ENCODE results near the gene CAD.

GRCh38 chr2:27201675-27202074, 15.5 kb upstream of the CAD start:
- TF ChIP-seq, protein P1, sequence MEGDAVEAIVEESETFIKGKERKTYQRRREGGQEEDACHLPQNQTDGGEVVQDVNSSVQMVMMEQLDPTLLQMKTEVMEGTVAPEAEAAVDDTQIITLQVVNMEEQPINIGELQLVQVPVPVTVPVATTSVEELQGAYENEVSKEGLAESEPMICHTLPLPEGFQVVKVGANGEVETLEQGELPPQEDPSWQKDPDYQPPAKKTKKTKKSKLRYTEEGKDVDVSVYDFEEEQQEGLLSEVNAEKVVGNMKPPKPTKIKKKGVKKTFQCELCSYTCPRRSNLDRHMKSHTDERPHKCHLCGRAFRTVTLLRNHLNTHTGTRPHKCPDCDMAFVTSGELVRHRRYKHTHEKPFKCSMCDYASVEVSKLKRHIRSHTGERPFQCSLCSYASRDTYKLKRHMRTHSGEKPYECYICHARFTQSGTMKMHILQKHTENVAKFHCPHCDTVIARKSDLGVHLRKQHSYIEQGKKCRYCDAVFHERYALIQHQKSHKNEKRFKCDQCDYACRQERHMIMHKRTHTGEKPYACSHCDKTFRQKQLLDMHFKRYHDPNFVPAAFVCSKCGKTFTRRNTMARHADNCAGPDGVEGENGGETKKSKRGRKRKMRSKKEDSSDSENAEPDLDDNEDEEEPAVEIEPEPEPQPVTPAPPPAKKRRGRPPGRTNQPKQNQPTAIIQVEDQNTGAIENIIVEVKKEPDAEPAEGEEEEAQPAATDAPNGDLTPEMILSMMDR (IDR thresholded peaks at IDR 0.05; ENCODE audit: insufficient read depth, low read depth, low read length), result no peak
- no peak for TF ChIP-seq EZH2 (IDR thresholded peaks at IDR 0.05; ENCODE audit: insufficient read depth, low read length)

All from astrocyte (in vitro differentiated cells and primary cell).